HG03442 (cell line): ENCODE results near the gene RFC3.
A peak's percentile ranks its signal among the peaks of the same experiment; 100 is the strongest.

ENCODE experiments used
- ATAC-seq: cut with Tn5 transposase; IDR thresholded peaks from one replicate; pipeline ENCODE4 v1.9.1; 2021; ENCODE audit warnings: mild to moderate bottlenecking, moderate library complexity; ENCODE audit not compliant: unreplicated experiment

Gene RFC3

GRCh38 chr13:33863188-33863789 lies 45.3 kb downstream of the RFC3 start:
- ATAC-seq = no peak

GRCh38 chr13:33865945-33866344 lies 48.0 kb downstream of the RFC3 start:
- ATAC-seq = peak; percentile 88

DNA sequence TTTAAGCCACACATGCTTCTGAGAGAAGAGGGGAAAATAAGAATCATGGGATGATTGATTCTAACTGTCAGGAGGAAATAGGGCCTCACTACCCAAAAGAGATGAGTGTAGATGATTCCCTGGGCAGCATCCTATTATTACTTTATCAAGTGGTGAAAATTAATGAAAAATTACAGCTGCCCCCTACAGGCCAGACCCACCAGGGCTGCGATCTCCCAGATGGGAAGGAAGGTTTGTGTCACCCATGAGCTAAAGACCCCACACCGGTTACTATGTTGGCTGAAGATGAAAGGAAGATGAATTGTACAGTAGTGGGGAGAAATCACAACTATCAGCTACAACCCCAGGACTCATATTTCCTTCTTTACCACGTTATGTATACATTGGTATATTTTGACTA lies 49.5 kb downstream of the RFC3 start:
- ATAC-seq = no peak

DNA sequence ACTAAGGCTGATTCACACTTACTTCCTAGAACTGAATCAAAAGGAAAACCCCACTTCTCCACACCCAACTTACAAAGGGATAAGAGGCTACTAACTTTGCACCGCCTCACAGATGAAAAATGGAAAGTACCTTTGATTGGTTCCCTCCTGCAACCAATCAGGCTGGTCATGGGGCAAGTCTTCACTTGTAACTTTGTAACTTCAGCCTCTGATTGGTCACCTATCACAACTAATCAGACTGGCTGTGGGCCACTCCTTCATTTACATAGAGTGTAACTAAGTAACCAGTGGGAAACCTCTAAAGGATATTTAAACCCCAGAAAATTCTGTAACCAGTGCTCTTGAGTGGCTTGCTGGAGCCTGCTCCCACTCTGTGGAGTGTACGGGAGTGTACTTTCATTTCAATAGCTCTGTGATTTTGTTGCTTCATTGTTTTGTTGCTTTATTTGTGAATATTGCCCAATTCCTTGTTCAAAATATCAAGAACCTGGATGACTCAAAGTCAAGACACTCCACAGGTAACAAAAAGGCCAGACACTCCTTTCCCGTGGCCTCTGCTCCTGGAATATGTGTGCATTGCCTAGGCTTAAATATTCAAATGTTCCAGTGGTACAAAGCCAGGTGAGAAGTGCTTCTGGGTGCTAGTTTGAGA lies 50.5 kb downstream of the RFC3 start:
- no peak for ATAC-seq

- no peak for ATAC-seq
These were observed 51.1 kb downstream of the RFC3 start for GRCh38 chr13:33869005-33869404.

GRCh38 chr13:33870046-33870668 lies 52.2 kb downstream of the RFC3 start:
- no peak for ATAC-seq

GRCh38 chr13:33871207-33872004 lies 53.5 kb downstream of the RFC3 start:
- no peak for ATAC-seq

GRCh38 chr13:33872005-33872351 lies 54.0 kb downstream of the RFC3 start:
- ATAC-seq = no peak

- no peak for ATAC-seq
These were observed 55.4 kb downstream of the RFC3 start for GRCh38 chr13:33873251-33873908.

DNA sequence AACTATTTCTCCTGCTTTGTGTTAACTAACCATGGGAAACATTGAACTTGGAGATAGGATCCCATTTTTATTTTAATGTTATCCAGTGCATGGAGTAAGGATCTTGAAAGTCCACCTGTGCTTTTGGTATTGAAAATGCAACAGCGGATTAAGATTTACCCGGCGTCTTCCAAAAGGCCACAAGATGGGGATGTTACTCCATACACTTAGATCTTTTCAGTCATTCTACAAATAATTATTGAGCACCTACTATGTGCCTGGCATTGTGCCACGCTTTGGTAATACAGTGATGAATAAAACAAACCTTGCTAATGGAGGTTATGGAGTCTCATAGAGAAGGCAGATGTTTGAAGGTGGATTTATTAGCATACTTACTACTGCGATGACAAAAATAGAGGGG lies 56.9 kb downstream of the RFC3 start:
- ATAC-seq = no peak

GRCh38 chr13:33875618-33876401 lies 57.9 kb downstream of the RFC3 start:
- ATAC-seq = no peak

DNA sequence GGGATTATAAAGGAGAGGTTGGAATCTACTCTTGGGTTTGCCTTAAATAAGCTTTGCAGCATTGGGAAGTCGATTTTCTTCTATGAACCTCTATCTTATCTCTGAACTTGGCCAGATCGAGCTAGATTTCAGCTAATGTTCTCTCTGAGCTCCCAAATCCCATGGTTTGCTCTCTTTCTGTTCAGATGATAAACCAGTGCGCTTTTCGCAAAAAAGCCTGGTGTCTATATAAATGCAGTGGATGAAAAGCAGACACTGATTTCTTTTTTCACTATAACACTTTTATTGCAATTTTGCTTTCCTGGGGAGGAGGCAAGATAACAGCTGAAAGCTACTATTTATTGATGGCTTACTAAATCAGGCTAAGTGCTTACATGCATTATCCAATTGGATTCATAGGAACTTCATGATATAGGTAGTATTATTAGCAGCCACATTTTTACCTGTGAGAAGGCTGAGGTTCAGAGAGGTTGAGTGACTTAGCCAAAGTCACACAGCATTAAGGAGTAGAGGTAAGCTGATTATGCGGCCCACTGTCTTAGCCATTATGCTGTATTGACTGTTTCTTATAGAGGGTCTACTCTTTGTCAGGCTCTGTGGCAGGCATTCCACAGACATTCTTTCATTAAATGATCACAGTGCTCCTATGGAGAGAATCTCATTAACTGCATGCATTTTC lies 58.9 kb downstream of the RFC3 start:
- ATAC-seq = no peak

GRCh38 chr13:33879118-33879517 lies 61.2 kb downstream of the RFC3 start:
- no peak for ATAC-seq

DNA sequence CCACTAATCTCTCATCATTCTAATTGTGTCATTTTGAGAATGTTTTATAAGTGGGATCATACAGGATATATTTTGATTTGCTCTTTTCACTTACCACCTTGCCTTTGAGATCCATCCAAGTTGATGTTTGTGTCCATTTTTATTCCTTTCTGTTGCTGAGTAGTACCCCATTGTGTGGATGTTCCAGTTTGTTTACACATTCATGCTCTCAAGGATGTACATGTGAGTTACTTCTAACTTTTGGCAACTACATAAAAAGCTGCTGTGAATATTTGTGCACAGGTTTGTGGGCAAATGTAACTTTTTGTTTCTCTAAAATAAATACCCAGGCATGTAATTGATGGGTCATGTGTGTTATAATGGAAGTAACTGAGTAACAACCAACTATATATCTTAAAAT lies 64.9 kb downstream of the RFC3 start:
- ATAC-seq = no peak

GRCh38 chr13:33884531-33885220 lies 66.7 kb downstream of the RFC3 start:
- no peak for ATAC-seq
